Effector memory CD8-positive, alpha-beta T cell (primary cell): ENCODE data around the gene HBS1L.
A peak's percentile ranks its signal among the peaks of the same experiment; 100 is the strongest.

Source experiments
- ATAC-seq: fragments of 150-1000 bp; cut with Tn5 transposase; replicated peaks from 2 replicates; pipeline ENCODE4 v1.10.0; 2021; ENCODE audit warnings: mild to moderate bottlenecking, moderate library complexity
- DNase-seq, 3 experiments: peaks; one replicate each; pipeline ENCODE4 v3.0.0; 2021
- H3K27ac Mint-ChIP-seq, 2 donors: one replicate each; pipeline ENCODE4 v1.8.0; 2022; ENCODE audit warnings: mild to moderate bottlenecking in 2 of 2, mixed read lengths in 2 of 2, moderate library complexity in 2 of 2
- H3K27me3 Mint-ChIP-seq, 2 donors: one replicate each; pipeline ENCODE4 v1.8.0; 2022; ENCODE audit warnings: mixed read lengths in 2 of 2
- H3K36me3 Mint-ChIP-seq: one replicate; pipeline ENCODE4 v1.8.0; 2022; ENCODE audit warnings: mild to moderate bottlenecking, moderate library complexity, mixed read lengths; ENCODE audit not compliant: insufficient read depth
- H3K4me1 Mint-ChIP-seq, 2 donors: one replicate each; pipeline ENCODE4 v1.8.0; 2022; ENCODE audit warnings: low read depth in 2 of 2, mixed read lengths in 2 of 2
- H3K4me3 Mint-ChIP-seq, 2 donors: one replicate each; pipeline ENCODE4 v1.8.0; 2022; ENCODE audit warnings: mild to moderate bottlenecking in 2 of 2, mixed read lengths in 2 of 2, moderate library complexity in 2 of 2
- H3K9me3 Mint-ChIP-seq, 2 donors: one replicate each; pipeline ENCODE4 v1.8.0; 2022; ENCODE audit warnings: mixed read lengths in 2 of 2

Gene HBS1L

GRCh38 chr6:135088281-135088680 is 33.7 kb upstream of the HBS1L start:
- DNase-seq (no peak), ATAC-seq (no peak)
- H3K27ac Mint-ChIP-seq, result peak overlapping the region; percentile 66 to 87
- H3K9me3 Mint-ChIP-seq, result no peaks in the 10 kb centered on the region
- H3K27me3 Mint-ChIP-seq, result no peaks in the 10 kb centered on the region
- peak overlapping the region; percentile 57 to 78 for H3K4me3 Mint-ChIP-seq
- H3K4me1 Mint-ChIP-seq, result peaks cover 22 to 32% of the 10 kb centered on the region in 2 donors
- H3K36me3 Mint-ChIP-seq, result peaks cover 9% of the 10 kb centered on the region

- DNase-seq (peak; percentile 12 to 21 (median 17)), ATAC-seq (peak; percentile 73)
- Mint-ChIP-seq H3K27me3 (no peaks in the 10 kb centered on the region), H3K4me1 (peaks cover 22 to 32% of the 10 kb centered on the region in 2 donors), H3K27ac (peak overlapping the region; percentile 66 to 87), H3K9me3 (no peaks in the 10 kb centered on the region), H3K36me3 (peaks cover 9% of the 10 kb centered on the region), H3K4me3 (peak overlapping the region; percentile 57 to 78)
Measured at GRCh38 chr6:135087803-135088202, 33.2 kb upstream of the HBS1L start.

DNA sequence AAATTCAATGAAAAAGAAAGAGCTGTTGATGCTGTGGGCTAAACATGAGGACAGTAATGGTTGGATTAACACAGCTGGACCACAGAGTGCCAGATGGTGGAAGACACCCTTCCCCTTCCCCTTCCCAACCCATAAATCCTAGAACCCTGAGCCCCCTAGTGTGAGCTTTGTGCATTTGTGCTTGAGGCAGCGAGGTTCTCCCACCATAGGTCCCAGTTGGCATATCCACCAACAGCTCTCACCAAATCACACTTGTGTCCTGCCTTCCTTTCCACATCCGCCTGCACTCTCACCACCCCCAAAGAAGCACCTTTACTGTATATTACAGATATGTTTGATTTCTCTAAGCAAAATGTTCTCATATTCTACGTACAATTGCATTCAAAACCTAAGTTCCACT is 32.8 kb upstream of the HBS1L start:
- peaks cover 9% of the 10 kb centered on the region for H3K36me3 Mint-ChIP-seq
- H3K27ac Mint-ChIP-seq, result peak overlapping the region; percentile 66 to 87
- DNase-seq (no peak), ATAC-seq (peak; percentile 16)
- H3K27me3 Mint-ChIP-seq, result no peaks in the 10 kb centered on the region
- H3K4me1 Mint-ChIP-seq, result peaks cover 22 to 32% of the 10 kb centered on the region in 2 donors
- H3K4me3 Mint-ChIP-seq, result peak overlapping the region; percentile 57 to 78
- no peaks in the 10 kb centered on the region for H3K9me3 Mint-ChIP-seq

DNA sequence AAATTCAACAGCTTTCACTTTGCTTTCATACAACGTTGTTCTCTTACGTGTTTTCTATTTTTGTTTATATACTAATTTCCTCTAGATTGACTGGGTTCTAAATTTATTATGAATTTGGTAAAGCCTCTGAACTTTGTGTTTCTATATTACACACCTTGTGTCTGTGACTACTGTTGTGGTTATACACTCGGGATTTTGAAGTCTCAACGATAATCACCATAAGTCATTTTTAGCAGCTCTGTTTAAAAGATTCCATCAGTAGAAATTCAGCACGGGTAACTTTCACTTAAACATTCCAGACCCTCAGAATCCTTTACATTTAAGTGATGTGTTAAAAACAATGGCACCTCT is 31.8 kb upstream of the HBS1L start:
- Mint-ChIP-seq H3K27me3 (no peaks in the 10 kb centered on the region), H3K27ac (peak overlapping the region; percentile 66 to 87), H3K36me3 (peaks cover 9% of the 10 kb centered on the region), H3K4me3 (peak overlapping the region; percentile 57 to 78), H3K9me3 (peaks cover 0 to 2% of the 10 kb centered on the region in 2 donors), H3K4me1 (peaks cover 22 to 32% of the 10 kb centered on the region in 2 donors)
- ATAC-seq (no peak), DNase-seq (no peak)

- H3K36me3 Mint-ChIP-seq, result peaks cover 9% of the 10 kb centered on the region
- no peaks in the 10 kb centered on the region for H3K27me3 Mint-ChIP-seq
- H3K4me3 Mint-ChIP-seq, result peak overlapping the region; percentile 57 to 78
- peaks cover 0 to 2% of the 10 kb centered on the region in 2 donors for H3K9me3 Mint-ChIP-seq
- peak overlapping the region; percentile 66 to 87 for H3K27ac Mint-ChIP-seq
- ATAC-seq (no peak), DNase-seq (no peak)
- H3K4me1 Mint-ChIP-seq, result peaks cover 22 to 32% of the 10 kb centered on the region in 2 donors
Measured at GRCh38 chr6:135085700-135086413, 31.2 kb upstream of the HBS1L start.

GRCh38 chr6:135084916-135085269 is 30.3 kb upstream of the HBS1L start:
- Mint-ChIP-seq H3K27me3 (no peaks in the 10 kb centered on the region), H3K27ac (no peak overlapping the region), H3K4me3 (no peak overlapping the region), H3K9me3 (peaks cover 0 to 2% of the 10 kb centered on the region in 2 donors), H3K36me3 (peaks cover 9% of the 10 kb centered on the region), H3K4me1 (peaks cover 22 to 32% of the 10 kb centered on the region in 2 donors)
- ATAC-seq (no peak), DNase-seq (no peak)

DNA sequence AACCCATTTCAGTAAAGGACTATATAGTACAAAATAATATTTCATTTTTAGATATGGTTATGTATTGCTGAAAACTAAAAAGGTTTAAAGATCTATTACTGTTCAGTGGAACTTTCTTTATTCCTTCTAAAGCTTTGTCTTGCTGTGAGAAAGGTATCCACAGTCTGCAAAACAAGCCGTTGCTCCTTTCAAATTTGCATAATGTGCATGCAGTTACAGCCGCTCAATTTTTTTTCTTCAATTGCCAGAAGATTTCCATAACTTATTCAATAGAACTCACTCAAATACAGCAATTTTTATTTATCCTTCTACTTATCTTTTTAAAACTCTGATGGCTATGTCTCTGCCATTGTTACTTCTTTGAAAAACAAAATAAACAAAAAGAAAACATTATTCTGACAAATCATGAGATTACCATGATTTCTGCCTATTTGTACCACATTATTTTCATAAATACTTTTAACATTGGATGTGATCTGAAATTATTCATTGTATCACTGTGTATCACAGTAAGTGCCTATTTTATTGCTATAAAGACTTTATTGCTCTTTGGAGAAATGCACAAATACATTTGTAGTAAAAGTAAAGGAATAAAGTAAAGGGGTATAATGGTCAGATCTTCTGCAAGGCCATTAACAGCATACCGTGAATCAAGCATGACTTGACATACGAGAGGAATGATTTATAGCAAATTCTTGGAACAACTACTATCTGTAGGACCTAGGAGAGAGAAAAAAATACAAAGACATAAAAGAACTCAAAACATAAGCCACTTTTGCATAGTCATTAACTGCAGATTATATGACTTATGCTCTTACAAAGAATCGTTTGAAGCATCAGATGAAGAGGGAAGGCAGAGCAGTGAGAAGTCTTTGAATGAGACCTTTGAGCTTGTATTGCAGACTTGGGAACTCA is 29.6 kb upstream of the HBS1L start:
- ATAC-seq, result no peak
- H3K4me3 Mint-ChIP-seq, result no peak overlapping the region
- H3K27me3 Mint-ChIP-seq, result no peaks in the 10 kb centered on the region
- H3K4me1 Mint-ChIP-seq, result peaks cover 22 to 32% of the 10 kb centered on the region in 2 donors
- H3K27ac Mint-ChIP-seq, result no peak overlapping the region
- DNase-seq, result no peak
- H3K36me3 Mint-ChIP-seq, result peaks cover 9% of the 10 kb centered on the region
- H3K9me3 Mint-ChIP-seq, result peaks cover 0 to 2% of the 10 kb centered on the region in 2 donors

- ATAC-seq, result no peak
- H3K4me1 Mint-ChIP-seq, result peaks cover 6 to 13% of the 10 kb centered on the region in 2 donors
- H3K4me3 Mint-ChIP-seq, result no peak overlapping the region
- DNase-seq, result no peak
- no peak overlapping the region for H3K27ac Mint-ChIP-seq
- peaks cover 0 to 2% of the 10 kb centered on the region in 2 donors for H3K9me3 Mint-ChIP-seq
- H3K27me3 Mint-ChIP-seq, result peaks cover 0 to 2% of the 10 kb centered on the region in 2 donors
- H3K36me3 Mint-ChIP-seq, result no peaks in the 10 kb centered on the region
Measured at GRCh38 chr6:135081966-135082365, 27.3 kb upstream of the HBS1L start.

DNA sequence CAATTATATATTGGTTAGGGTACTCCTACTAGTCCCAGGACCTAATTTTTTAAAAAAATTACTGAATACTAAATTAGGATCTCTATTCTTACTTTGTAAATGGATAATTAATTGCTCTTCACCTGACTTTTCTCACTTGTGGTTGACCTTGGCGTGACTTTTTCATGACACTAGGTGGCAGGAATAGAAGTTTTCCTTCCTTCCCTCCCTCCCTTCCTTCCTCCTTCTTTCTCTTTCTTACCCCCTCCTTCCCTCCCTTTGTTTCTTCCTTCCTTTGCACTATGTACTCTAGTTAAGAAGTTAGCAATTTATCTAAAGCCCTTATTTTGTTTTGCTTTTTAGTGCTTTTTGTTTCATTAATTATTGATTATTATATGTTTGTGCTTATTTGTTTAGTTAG is 20.4 kb upstream of the HBS1L start:
- H3K27ac Mint-ChIP-seq, result no peak overlapping the region
- DNase-seq (no peak), ATAC-seq (no peak)
- H3K4me1 Mint-ChIP-seq, result peaks cover 0 to 4% of the 10 kb centered on the region in 2 donors
- no peaks in the 10 kb centered on the region for H3K36me3 Mint-ChIP-seq
- peaks cover 0 to 15% of the 10 kb centered on the region in 2 donors for H3K27me3 Mint-ChIP-seq
- H3K9me3 Mint-ChIP-seq, result no peaks in the 10 kb centered on the region
- H3K4me3 Mint-ChIP-seq, result no peak overlapping the region

GRCh38 chr6:135073756-135074393 is 19.3 kb upstream of the HBS1L start:
- ATAC-seq (no peak), DNase-seq (no peak)
- no peak overlapping the region for H3K4me3 Mint-ChIP-seq
- peaks cover 0 to 15% of the 10 kb centered on the region in 2 donors for H3K27me3 Mint-ChIP-seq
- H3K4me1 Mint-ChIP-seq, result peaks cover 0 to 4% of the 10 kb centered on the region in 2 donors
- H3K9me3 Mint-ChIP-seq, result no peaks in the 10 kb centered on the region
- no peak overlapping the region for H3K27ac Mint-ChIP-seq
- H3K36me3 Mint-ChIP-seq, result no peaks in the 10 kb centered on the region

GRCh38 chr6:135073217-135073616 is 18.6 kb upstream of the HBS1L start:
- H3K27ac Mint-ChIP-seq, result no peak overlapping the region
- no peaks in the 10 kb centered on the region for H3K36me3 Mint-ChIP-seq
- no peaks in the 10 kb centered on the region for H3K9me3 Mint-ChIP-seq
- DNase-seq (no peak), ATAC-seq (no peak)
- H3K4me3 Mint-ChIP-seq, result no peak overlapping the region
- H3K4me1 Mint-ChIP-seq, result peaks cover 0 to 4% of the 10 kb centered on the region in 2 donors
- peaks cover 0 to 15% of the 10 kb centered on the region in 2 donors for H3K27me3 Mint-ChIP-seq

DNA sequence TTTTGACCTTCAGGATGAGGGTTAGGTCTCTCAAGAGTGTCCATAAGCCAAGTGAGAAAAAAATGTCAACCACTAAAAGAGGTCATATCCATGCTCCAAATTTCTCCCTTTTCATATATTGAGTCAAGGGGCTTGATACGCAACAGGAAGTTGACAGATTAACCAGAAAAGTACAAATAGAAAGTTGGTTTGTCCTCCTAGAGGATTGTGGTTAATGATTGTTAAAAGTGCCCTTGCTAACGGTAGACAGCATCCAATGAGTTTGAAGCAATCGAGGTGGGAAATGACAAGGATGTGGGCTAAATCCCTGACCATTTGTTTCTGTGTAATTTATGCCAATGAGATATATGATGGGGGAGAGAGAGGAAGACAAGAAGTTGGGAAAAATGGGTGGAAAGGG is 18.1 kb upstream of the HBS1L start:
- H3K36me3 Mint-ChIP-seq, result no peaks in the 10 kb centered on the region
- DNase-seq (no peak), ATAC-seq (no peak)
- H3K9me3 Mint-ChIP-seq, result no peaks in the 10 kb centered on the region
- H3K27me3 Mint-ChIP-seq, result peaks cover 0 to 15% of the 10 kb centered on the region in 2 donors
- H3K4me1 Mint-ChIP-seq, result peaks cover 0 to 4% of the 10 kb centered on the region in 2 donors
- no peak overlapping the region for H3K4me3 Mint-ChIP-seq
- no peak overlapping the region for H3K27ac Mint-ChIP-seq

- ATAC-seq (no peak), DNase-seq (no peak)
- peaks cover 0 to 4% of the 10 kb centered on the region in 2 donors for H3K4me1 Mint-ChIP-seq
- H3K27me3 Mint-ChIP-seq, result peaks cover 0 to 9% of the 10 kb centered on the region in 2 donors
- no peak overlapping the region for H3K27ac Mint-ChIP-seq
- no peak overlapping the region for H3K4me3 Mint-ChIP-seq
- no peaks in the 10 kb centered on the region for H3K36me3 Mint-ChIP-seq
- H3K9me3 Mint-ChIP-seq, result no peaks in the 10 kb centered on the region
Measured at GRCh38 chr6:135071541-135071940, 16.9 kb upstream of the HBS1L start.
